ENCODE results near the gene ATP9A. TPM values are rescaled to one million over a fixed set of nuclear protein-coding genes. Genes with fewer than 3 reads are reported as not detected.
"Not testable (repeated sequence)": the region's sequence is repeated elsewhere in the genome, so short reads cannot be mapped to it uniquely, and the experiment has no call there.

Gene ATP9A
- total and polyA plus RNA-seq, 2 of the 4 experiments (the other 2 are of a cell fraction): 10.6 to 22.4 TPM

DNA sequence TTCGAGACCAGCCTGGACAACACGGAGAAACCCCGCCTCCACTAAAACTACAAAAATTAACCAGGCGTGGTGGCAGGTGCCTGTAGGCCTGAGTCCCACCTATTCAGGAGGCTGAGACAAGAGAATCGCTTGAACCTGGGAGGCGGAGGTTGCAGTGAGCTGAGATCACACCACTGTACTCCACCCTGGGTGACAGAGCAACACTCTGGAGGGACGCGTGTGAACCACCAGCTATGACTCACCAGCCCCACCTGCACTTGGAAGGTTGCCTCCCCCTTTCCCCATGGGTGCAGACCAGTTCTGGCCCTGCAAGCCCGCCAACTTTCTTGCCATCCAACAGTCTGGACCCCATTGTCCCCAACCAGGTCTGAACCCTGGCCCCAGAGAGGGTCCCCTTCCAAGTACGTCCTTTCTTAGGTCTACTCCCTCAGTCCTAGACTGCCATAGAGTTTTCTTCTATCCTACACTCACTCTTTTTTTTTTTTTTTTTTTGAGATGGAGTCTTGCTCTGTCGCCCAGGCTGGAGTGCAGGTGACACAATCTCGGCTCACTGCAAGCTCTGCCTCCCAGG, 29.2 kb downstream of the ATP9A start:
- BruUV-seq (replicated peaks): no TSS peak
- ChIA-PET CTCF (no interaction called here), POLR2A (ENCODE audit: unreplicated experiment) (no interaction called here)
- Histone ChIP-seq H2AK9ac (replicated peaks; ENCODE audit: low read depth, low read length, poor library complexity) (no peak overlapping the region), H4K8ac (ENCODE audit: low read depth in 2 of 2, low read length in 2 of 2) (no peak overlapping the region), H3K9me3 (ENCODE audit: control insufficient read depth, insufficient read depth, low read length) (no peaks in the 10 kb centered on the region), H2AFZ (replicated peaks; ENCODE audit: low read length, poor library complexity) (no peak overlapping the region), H3K79me1 (ENCODE audit: low read depth in 1 of 2, low read length in 2 of 2) (peaks cover 20 to 84% of the 10 kb centered on the region in 2 experiments), H4K91ac (ENCODE audit: insufficient read depth, low read depth, low read length) (no peak overlapping the region), H2BK15ac (ENCODE audit: low read depth, low read length) (no peak overlapping the region), H3K27me3 (ENCODE audit: control insufficient read depth, insufficient read depth, low read length) (no peaks in the 10 kb centered on the region), H2BK120ac (ENCODE audit: low read depth, low read length) (no peak overlapping the region), H3K23ac (ENCODE audit: low read depth, low read length) (no peak overlapping the region), H3K4me2 (ENCODE audit: low read depth, low read length) (no peak overlapping the region), H3K36me3 (ENCODE audit: control insufficient read depth, insufficient read depth, low read length) (no peaks in the 10 kb centered on the region), H4K20me1 (ENCODE audit: insufficient read depth, low read length) (peaks cover 5% of the 10 kb centered on the region; the same call in 1 of the 2 replicates), H3K4ac (ENCODE audit: low read depth, low read length) (no peak overlapping the region), H3K18ac (ENCODE audit: low read depth, low read length) (no peak overlapping the region), H3K4me1 (ENCODE audit: control insufficient read depth, insufficient read depth, low read length) (peaks cover 12% of the 10 kb centered on the region), H2BK20ac (ENCODE audit: low read depth, low read length) (no peak overlapping the region), H2AK5ac (ENCODE audit: low read depth, low read length) (peak overlapping the region; percentile 43; the same call in 1 of the 2 replicates), H4K5ac (ENCODE audit: low read depth, low read length) (no peak overlapping the region), H3K9ac (ENCODE audit: low read depth, low read length) (no peak overlapping the region), H3K27ac (ENCODE audit: insufficient read depth, low read length) (no peak overlapping the region), H2BK5ac (ENCODE audit: low read depth, low read length, poor library complexity, severe bottlenecking) (no peak overlapping the region), H3K14ac (replicated peaks; ENCODE audit: low read depth, low read length) (no peak overlapping the region; the same call in 1 of the 2 replicates), H3K9me1 (ENCODE audit: insufficient read depth, low read length) (peaks cover 20% of the 10 kb centered on the region), H3K56ac (ENCODE audit: extremely low read depth, insufficient read depth, low read length) (no peak overlapping the region), H3K4me3 (ENCODE audit: insufficient read depth, low read depth, low read length) (no peak overlapping the region)
- intact Hi-C loops (cut with micrococcal nuclease): no loop called here
- 100% methylated on average over 1 of the region's 12 CpGs; no CpG with 5 or more reads in 1 of the 2 experiments for WGBS, 2 experiments (ENCODE audit: extremely low coverage in 2 of 2, insufficient read length in 1 of 2)
- dilution Hi-C loops (cut with HindIII; ENCODE audit: low sequenced_read_pairs, unreplicated experiment): no loop called here
- ATAC-seq (ENCODE audit: low read depth) (no peak), DNase-seq (no peak)
- no peak for TF ChIP-seq BHLHE40 (IDR thresholded peaks at IDR 0.05; ENCODE audit: low read depth, low read length)
- no peak for TF ChIP-seq CHD1 (IDR thresholded peaks at IDR 0.05; ENCODE audit: low read depth, low read length)
- TF ChIP-seq RCOR1 (IDR thresholded peaks at IDR 0.05; ENCODE audit: insufficient replicate concordance, low read length): no peak
- no peak for TF ChIP-seq MAZ (IDR thresholded peaks at IDR 0.05; ENCODE audit: borderline replicate concordance, low read depth, low read length)
- TF ChIP-seq MXI1 (IDR thresholded peaks at IDR 0.05; ENCODE audit: borderline replicate concordance, low read depth, low read length): no peak
- TF ChIP-seq, protein P1, sequence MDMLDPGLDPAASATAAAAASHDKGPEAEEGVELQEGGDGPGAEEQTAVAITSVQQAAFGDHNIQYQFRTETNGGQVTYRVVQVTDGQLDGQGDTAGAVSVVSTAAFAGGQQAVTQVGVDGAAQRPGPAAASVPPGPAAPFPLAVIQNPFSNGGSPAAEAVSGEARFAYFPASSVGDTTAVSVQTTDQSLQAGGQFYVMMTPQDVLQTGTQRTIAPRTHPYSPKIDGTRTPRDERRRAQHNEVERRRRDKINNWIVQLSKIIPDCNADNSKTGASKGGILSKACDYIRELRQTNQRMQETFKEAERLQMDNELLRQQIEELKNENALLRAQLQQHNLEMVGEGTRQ (IDR thresholded peaks at IDR 0.05; ENCODE audit: low read depth, low read length): no peak
- no peak for TF ChIP-seq MAFK (IDR thresholded peaks at IDR 0.05; ENCODE audit: low read depth, low read length)
- in situ Hi-C loops (cut with MboI; ENCODE audit: low sequenced_read_pairs): no loop called here

DNA sequence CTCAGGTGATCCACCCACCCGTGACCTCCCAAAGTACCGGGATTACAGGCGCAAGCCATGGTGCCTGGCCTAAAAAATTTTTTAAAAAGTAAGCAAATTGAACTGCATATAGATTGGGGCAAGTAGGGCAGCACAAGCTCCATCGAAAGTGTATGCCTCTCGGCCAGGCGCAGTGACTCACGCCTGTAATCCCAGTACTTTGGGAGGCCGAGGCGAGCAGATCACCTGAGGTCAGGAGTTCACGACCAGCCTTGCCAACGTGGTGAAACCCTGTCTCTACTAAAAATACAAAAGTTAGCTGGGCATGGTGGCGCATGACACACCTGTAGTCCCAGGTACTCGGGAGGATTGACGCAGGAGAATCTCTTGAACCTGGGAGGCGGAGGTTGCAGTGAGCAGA, 29.9 kb downstream of the ATP9A start:
- intact Hi-C loops (cut with micrococcal nuclease): not testable (repeated sequence)
- 89% methylated on average over 8 of the region's 15 CpGs; no CpG with 5 or more reads in 1 of the 2 experiments for WGBS, 2 experiments (ENCODE audit: extremely low coverage in 2 of 2, insufficient read length in 1 of 2)
- CTCF ChIA-PET: interaction anchor here (0.6 kb wide), 1 partner anchor 204 kb away, joined by 3 read pairs; no protein-coding TSS in a partner anchor

More for the DNA sequence above, 29.9 kb downstream of the ATP9A start:
- Histone ChIP-seq H3K4me1 (ENCODE audit: control insufficient read depth, insufficient read depth, low read length) (peaks cover 12% of the 10 kb centered on the region), H3K79me1 (ENCODE audit: low read depth in 1 of 2, low read length in 2 of 2) (peaks cover 19 to 84% of the 10 kb centered on the region in 2 experiments), H3K9me1 (ENCODE audit: insufficient read depth, low read length) (peaks cover 20% of the 10 kb centered on the region)
- H3K27me3 ChIP-seq (ENCODE audit: control insufficient read depth, insufficient read depth, low read length); POLR2A ChIA-PET (ENCODE audit: unreplicated experiment); H3K23ac ChIP-seq (ENCODE audit: low read depth, low read length); dilution Hi-C loops (cut with HindIII; ENCODE audit: low sequenced_read_pairs, unreplicated experiment); H3K14ac ChIP-seq (replicated peaks; ENCODE audit: low read depth, low read length); H2BK15ac ChIP-seq (ENCODE audit: low read depth, low read length); in situ Hi-C loops (cut with MboI; ENCODE audit: low sequenced_read_pairs); H4K5ac ChIP-seq (ENCODE audit: low read depth, low read length); H3K9me3 ChIP-seq (ENCODE audit: control insufficient read depth, insufficient read depth, low read length); H2AK9ac ChIP-seq (replicated peaks; ENCODE audit: low read depth, low read length, poor library complexity); H2BK20ac ChIP-seq (ENCODE audit: low read depth, low read length); BruUV-seq (replicated peaks); H4K8ac ChIP-seq (ENCODE audit: low read depth in 2 of 2, low read length in 2 of 2); H2AFZ ChIP-seq (replicated peaks; ENCODE audit: low read length, poor library complexity); H3K18ac ChIP-seq (ENCODE audit: low read depth, low read length); H3K36me3 ChIP-seq (ENCODE audit: control insufficient read depth, insufficient read depth, low read length); H2BK120ac ChIP-seq (ENCODE audit: low read depth, low read length); H3K4me2 ChIP-seq (ENCODE audit: low read depth, low read length); H3K27ac ChIP-seq (ENCODE audit: insufficient read depth, low read length); H2BK5ac ChIP-seq (ENCODE audit: low read depth, low read length, poor library complexity, severe bottlenecking); ATAC-seq (ENCODE audit: low read depth); H4K20me1 ChIP-seq (ENCODE audit: insufficient read depth, low read length); H4K91ac ChIP-seq (ENCODE audit: insufficient read depth, low read depth, low read length); H3K9ac ChIP-seq (ENCODE audit: low read depth, low read length); H2AK5ac ChIP-seq (ENCODE audit: low read depth, low read length); H3K4me3 ChIP-seq (ENCODE audit: insufficient read depth, low read depth, low read length); H3K56ac ChIP-seq (ENCODE audit: extremely low read depth, insufficient read depth, low read length); DNase-seq; H3K4ac ChIP-seq (ENCODE audit: low read depth, low read length): not testable (repeated sequence)
